HL-60 (cell line): Measurements from ENCODE around the gene CDC5L.
"Not testable (repeated sequence)": the region's sequence is repeated elsewhere in the genome, so short reads cannot be mapped to it uniquely, and the experiment has no call there.

Experiments
- DNase-seq, 2 experiments: peaks; one replicate each; pipeline ENCODE4 v3.0.0-alpha.2; 2010 to 2020; ENCODE audit warnings: low read depth in 1 of 2, low spot score in 1 of 2
- H3K27ac ChIP-seq: fragments of 250-450 bp; sonication (Bioruptor Pico); replicated peaks from 2 replicates; pipeline ENCODE4 v1.5.1; 2020; ENCODE audit warnings: mild to moderate bottlenecking, moderate library complexity
- H3K27me3 ChIP-seq: fragments of 250-450 bp; sonication (Bioruptor Pico); 2 replicates; pipeline ENCODE4 v1.5.1; 2021; ENCODE audit warnings: mild to moderate bottlenecking, moderate library complexity; ENCODE audit not compliant: insufficient read depth, poor library complexity, severe bottlenecking
- H3K4me3 ChIP-seq: replicated peaks from 2 replicates; pipeline ENCODE4 v1.5.1; 2011; ENCODE audit warnings: mild to moderate bottlenecking, control low read depth, low read length; ENCODE audit not compliant: insufficient read depth
- GABPA ChIP-seq: IDR thresholded peaks from 2 replicates; pipeline ENCODE4 v1.6.1; 2012; ENCODE audit warnings: low read depth
- POLR2AphosphoS5 ChIP-seq: IDR thresholded peaks from 2 replicates; pipeline ENCODE4 v1.6.1; 2012; ENCODE audit warnings: low read depth
- SPI1 ChIP-seq: IDR thresholded peaks from 2 replicates; pipeline ENCODE4 v1.6.1; 2012; ENCODE audit warnings: low read depth, mild to moderate bottlenecking, borderline replicate concordance
- TF ChIP-seq, protein P1 (sequence below): IDR thresholded peaks from one replicate; pipeline ENCODE4 v1.5.1; 2011; ENCODE audit warnings: low read length, control low read depth, inconsistent platforms; ENCODE audit not compliant: insufficient read depth
- TF ChIP-seq, protein P2 (sequence below): IDR thresholded peaks from 2 replicates; pipeline ENCODE4 v1.6.1; 2012; ENCODE audit warnings: low read depth; ENCODE audit not compliant: insufficient replicate concordance

The CDC5L gene

DNA sequence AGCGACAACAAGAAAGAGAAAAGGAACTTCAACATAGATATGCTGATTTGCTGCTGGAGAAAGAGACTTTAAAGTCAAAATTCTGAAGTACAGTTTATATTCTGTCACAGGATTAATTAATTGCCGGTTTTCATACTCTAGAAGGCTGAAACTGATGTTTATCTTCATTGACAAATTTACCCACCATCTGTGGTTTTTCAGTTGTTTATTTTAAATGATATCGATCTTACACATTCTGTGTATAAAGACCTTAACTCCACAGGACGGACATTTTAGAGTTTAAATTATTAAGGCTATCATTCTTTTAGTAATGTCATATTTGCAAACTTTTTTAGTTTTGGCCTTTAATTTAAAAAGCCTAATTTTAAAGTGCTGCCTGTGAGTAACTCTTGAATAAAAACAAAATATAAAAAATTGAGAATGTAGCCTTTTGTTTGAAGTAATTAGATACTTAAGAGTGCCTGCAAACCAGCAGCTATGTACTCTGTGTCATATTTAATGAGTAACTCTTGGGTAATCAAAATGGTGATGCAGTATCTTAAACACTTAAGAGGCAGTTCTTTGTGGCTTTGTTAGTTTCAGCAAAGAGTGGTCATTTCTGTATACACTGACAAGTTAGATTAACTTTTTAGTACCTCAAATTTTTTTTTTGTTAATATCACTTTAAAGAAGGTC is 59.3 kb downstream of the CDC5L start:
- DNase-seq, result no peak
- no peak for TF ChIP-seq POLR2AphosphoS5
- TF ChIP-seq, protein P1, sequence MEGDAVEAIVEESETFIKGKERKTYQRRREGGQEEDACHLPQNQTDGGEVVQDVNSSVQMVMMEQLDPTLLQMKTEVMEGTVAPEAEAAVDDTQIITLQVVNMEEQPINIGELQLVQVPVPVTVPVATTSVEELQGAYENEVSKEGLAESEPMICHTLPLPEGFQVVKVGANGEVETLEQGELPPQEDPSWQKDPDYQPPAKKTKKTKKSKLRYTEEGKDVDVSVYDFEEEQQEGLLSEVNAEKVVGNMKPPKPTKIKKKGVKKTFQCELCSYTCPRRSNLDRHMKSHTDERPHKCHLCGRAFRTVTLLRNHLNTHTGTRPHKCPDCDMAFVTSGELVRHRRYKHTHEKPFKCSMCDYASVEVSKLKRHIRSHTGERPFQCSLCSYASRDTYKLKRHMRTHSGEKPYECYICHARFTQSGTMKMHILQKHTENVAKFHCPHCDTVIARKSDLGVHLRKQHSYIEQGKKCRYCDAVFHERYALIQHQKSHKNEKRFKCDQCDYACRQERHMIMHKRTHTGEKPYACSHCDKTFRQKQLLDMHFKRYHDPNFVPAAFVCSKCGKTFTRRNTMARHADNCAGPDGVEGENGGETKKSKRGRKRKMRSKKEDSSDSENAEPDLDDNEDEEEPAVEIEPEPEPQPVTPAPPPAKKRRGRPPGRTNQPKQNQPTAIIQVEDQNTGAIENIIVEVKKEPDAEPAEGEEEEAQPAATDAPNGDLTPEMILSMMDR, result no peak
- no peak for TF ChIP-seq SPI1
- Histone ChIP-seq H3K27ac (no peak overlapping the region), H3K4me3 (no peak overlapping the region), H3K27me3 (no peaks in the 10 kb centered on the region)

- H3K27me3 ChIP-seq, H3K27ac ChIP-seq, H3K4me3 ChIP-seq, DNase-seq: not testable (repeated sequence)
Observed at GRCh38 chr6:44449181-44449580, 61.7 kb downstream of the CDC5L start.

DNA sequence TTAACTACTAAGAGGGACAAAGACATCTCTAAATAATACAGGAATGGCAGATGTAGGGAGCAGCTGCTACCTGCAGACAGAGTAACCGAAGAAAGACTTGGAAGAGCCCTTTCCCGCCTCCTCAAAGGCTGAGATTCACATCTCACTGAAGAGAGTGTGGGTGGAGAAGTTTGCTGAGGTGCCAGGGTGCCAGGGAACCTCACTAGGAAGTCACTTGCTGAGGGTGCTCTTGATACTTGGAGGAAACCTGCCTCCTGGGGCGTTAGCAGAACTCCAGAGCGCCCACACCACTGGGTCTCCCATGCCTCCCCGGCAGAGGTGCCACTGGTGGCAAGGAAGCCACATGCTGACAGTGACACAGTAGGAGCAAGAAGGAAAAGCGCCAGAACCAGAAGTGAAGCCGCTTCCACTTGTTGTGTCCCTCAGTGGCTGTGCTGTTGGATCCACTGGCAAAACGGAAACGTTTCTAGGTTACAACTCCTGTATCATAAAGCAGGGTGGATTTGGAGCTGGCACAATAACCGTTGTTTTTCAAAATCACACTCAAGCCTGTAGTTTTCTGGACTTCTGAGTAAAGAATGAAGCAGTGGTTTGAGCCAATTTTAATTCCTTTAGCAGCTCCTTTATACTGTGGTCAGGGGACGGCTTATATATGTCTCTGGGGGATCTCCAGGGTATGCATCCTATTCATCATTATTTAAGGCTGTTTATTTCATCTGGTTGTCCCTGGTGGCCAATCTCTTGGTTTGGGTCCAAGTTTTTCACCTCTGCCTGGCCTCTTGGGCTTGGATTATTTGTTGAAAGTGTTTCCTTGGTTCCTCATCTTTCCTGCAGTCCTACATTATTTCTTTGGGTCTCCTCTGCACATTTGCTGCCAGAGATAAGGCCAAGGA is 64.5 kb downstream of the CDC5L start:
- no peaks in the 10 kb centered on the region for H3K27me3 ChIP-seq
- H3K4me3 ChIP-seq, result no peak overlapping the region
- TF ChIP-seq GABPA (no peak), POLR2AphosphoS5 (no peak), SPI1 (no peak)
- TF ChIP-seq, protein P2, sequence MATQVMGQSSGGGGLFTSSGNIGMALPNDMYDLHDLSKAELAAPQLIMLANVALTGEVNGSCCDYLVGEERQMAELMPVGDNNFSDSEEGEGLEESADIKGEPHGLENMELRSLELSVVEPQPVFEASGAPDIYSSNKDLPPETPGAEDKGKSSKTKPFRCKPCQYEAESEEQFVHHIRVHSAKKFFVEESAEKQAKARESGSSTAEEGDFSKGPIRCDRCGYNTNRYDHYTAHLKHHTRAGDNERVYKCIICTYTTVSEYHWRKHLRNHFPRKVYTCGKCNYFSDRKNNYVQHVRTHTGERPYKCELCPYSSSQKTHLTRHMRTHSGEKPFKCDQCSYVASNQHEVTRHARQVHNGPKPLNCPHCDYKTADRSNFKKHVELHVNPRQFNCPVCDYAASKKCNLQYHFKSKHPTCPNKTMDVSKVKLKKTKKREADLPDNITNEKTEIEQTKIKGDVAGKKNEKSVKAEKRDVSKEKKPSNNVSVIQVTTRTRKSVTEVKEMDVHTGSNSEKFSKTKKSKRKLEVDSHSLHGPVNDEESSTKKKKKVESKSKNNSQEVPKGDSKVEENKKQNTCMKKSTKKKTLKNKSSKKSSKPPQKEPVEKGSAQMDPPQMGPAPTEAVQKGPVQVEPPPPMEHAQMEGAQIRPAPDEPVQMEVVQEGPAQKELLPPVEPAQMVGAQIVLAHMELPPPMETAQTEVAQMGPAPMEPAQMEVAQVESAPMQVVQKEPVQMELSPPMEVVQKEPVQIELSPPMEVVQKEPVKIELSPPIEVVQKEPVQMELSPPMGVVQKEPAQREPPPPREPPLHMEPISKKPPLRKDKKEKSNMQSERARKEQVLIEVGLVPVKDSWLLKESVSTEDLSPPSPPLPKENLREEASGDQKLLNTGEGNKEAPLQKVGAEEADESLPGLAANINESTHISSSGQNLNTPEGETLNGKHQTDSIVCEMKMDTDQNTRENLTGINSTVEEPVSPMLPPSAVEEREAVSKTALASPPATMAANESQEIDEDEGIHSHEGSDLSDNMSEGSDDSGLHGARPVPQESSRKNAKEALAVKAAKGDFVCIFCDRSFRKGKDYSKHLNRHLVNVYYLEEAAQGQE, result no peak
- TF ChIP-seq, protein P1, result no peak
- no peak overlapping the region for H3K27ac ChIP-seq
- no peak for DNase-seq

DNA sequence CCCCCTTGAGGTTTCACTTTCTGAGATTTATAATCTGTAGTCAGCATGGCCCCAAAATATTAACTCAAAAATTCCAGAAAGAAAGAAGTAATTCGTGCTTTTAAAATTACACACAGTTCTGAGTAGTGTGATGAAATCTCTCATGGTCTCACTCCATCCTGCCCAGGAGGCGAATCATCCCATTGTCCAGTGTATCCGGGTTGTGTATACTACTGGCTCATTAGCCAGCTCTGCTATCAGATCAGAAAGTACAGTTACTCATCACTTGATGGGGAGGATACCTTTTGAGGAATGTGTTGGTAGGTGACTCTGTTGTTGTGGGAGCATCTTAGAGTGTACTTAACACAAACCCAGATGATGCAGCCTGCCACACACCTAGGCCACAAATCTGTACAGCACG is 65.2 kb downstream of the CDC5L start:
- DNase-seq, result no peak
- no peaks in the 10 kb centered on the region for H3K27me3 ChIP-seq
- no peak overlapping the region for H3K27ac ChIP-seq
- TF ChIP-seq, protein P1, result no peak
- no peak for TF ChIP-seq POLR2AphosphoS5
- TF ChIP-seq GABPA, result no peak
- TF ChIP-seq SPI1, result no peak
- TF ChIP-seq, protein P2, result no peak
- H3K4me3 ChIP-seq, result no peak overlapping the region
